ENCODE data around the gene PRDM5. TPM values are rescaled to one million over a fixed set of nuclear protein-coding genes. Genes with fewer than 3 reads are reported as not detected.

Gene PRDM5
- total and polyA plus RNA-seq, 10 of the 15 experiments (the other 5 are each of a cell fraction or from before 2014, with no cell fraction given): 0.07 TPM; not detected in 9

GRCh38 chr4:120812216-120812615 lies 110.3 kb downstream of the PRDM5 start:
- no peaks in the 10 kb centered on the region for H3K4me1 ChIP-seq (ENCODE audit: control insufficient read depth, insufficient read depth, low read length)
- FAIRE-seq (no peak), DNase-seq (ENCODE audit: low read depth, low spot score) (no peak), ATAC-seq (no peak)
- CTCF ChIA-PET: interaction anchor here (0.7 kb wide), 1 partner anchor 13 kb away, joined by 3 read pairs; no protein-coding TSS in a partner anchor
- no peak overlapping the region for H3K27ac ChIP-seq (ENCODE audit: control insufficient read depth, insufficient read depth)
- no peaks in the 10 kb centered on the region; a peak in 1 of 4 replicates for H3K27me3 ChIP-seq (replicated peaks in 1 of 2; ENCODE audit: control insufficient read depth in 2 of 2, insufficient read depth in 2 of 2, low read length in 1 of 2)
- in situ Hi-C loops (cut with MboI) (no loop called here), intact Hi-C loops (cut with micrococcal nuclease; ENCODE audit: unreplicated experiment) (no loop called here)
- SMC1A ChIA-PET (ENCODE audit: uncharacterized antibody, unreplicated experiment): no interaction called here
- H2AFZ ChIP-seq (ENCODE audit: control insufficient read depth, low read depth, low read length): no peak overlapping the region
- H3K4me3 ChIP-seq: no peak overlapping the region
- H3K9me3 ChIP-seq (replicated peaks; ENCODE audit: control insufficient read depth, insufficient read depth, low read length): peaks cover 2% of the 10 kb centered on the region; the same call in 1 of the 3 replicates
- no peaks in the 10 kb centered on the region for H3K79me2 ChIP-seq (ENCODE audit: control insufficient read depth, insufficient read depth, low read length)
- BruUV-seq (replicated peaks): no TSS peak
- POLR2A ChIA-PET: no interaction called here
- WGBS (ENCODE audit: insufficient coverage, insufficient replicate concordance, low lambda C conversion rate, missing lambda C conversion rate): 75% methylated on average over 2 of the region's 2 CpGs
- H4K20me1 ChIP-seq (ENCODE audit: control insufficient read depth, insufficient read depth): no peaks in the 10 kb centered on the region
- no peaks in the 10 kb centered on the region for H3K36me3 ChIP-seq (ENCODE audit: control insufficient read depth in 2 of 2, insufficient read depth in 2 of 2, low read length in 1 of 2)
- RAD21 ChIA-PET (ENCODE audit: unreplicated experiment): no interaction called here
- no peak overlapping the region for H3K9ac ChIP-seq (ENCODE audit: control insufficient read depth, insufficient read depth, low read length)
- no peak overlapping the region for H3K4me2 ChIP-seq (ENCODE audit: control insufficient read depth, insufficient read depth)
- TF ChIP-seq SMAD5 (IDR thresholded peaks at IDR 0.05; ENCODE audit: low read depth) (no peak), ETV6 (conservative IDR thresholded peaks at IDR 0.05 in 1 of 2, IDR thresholded peaks at IDR 0.05 in 1 of 2; ENCODE audit: borderline replicate concordance in 1 of 2, low read depth in 1 of 2) (no peak), SREBF2 (IDR thresholded peaks at IDR 0.05; ENCODE audit: low read length) (no peak), ZNF687 (IDR thresholded peaks at IDR 0.05) (no peak), ZNF207 (IDR thresholded peaks at IDR 0.05; ENCODE audit: borderline replicate concordance) (no peak), RELB (IDR thresholded peaks at IDR 0.05; ENCODE audit: low read depth) (no peak), REST (IDR thresholded peaks at IDR 0.05; ENCODE audit: low read depth, low read length) (no peak), USF2 (IDR thresholded peaks at IDR 0.05; ENCODE audit: borderline replicate concordance, low read depth, low read length) (no peak)
